Liver (tissue), 9 donors: ENCODE measurements around the gene AIPL1. TPM values are rescaled to one million over a fixed set of nuclear protein-coding genes. Genes with fewer than 3 reads are reported as not detected.

Experiments used
- DNase-seq: peaks from one replicate; pipeline ENCODE4 v3.0.0-alpha.2; 2017; ENCODE audit warnings: low spot score
- H3K27ac ChIP-seq, 2 donors: one replicate each; pipeline ENCODE4 v1.7.0; 2013; ENCODE audit warnings: inconsistent platforms in 2 of 2, low read length in 2 of 2, control low read depth in 1 of 2, low read depth in 1 of 2, mild to moderate bottlenecking in 1 of 2
- H3K27me3 ChIP-seq, 4 donors: one replicate each; pipeline versions ENCODE4 v1.6.1 to v1.7.0; 2013; ENCODE audit warnings: low read length in 3 of 4, inconsistent platforms in 1 of 4, mild to moderate bottlenecking in 1 of 4, moderate library complexity in 1 of 4; ENCODE audit not compliant: control insufficient read depth in 4 of 4, insufficient read depth in 4 of 4
- H3K36me3 ChIP-seq, 4 donors: one replicate each; pipeline versions ENCODE4 v1.6.1 to v1.7.0; 2013; ENCODE audit warnings: low read length in 3 of 4, mild to moderate bottlenecking in 3 of 4, low read depth in 1 of 4, moderate library complexity in 1 of 4; ENCODE audit not compliant: control insufficient read depth in 4 of 4, insufficient read depth in 3 of 4
- H3K4me1 ChIP-seq, 4 donors: one replicate each; pipeline versions ENCODE4 v1.6.1 to v1.7.0; 2013; ENCODE audit warnings: low read length in 3 of 4, mild to moderate bottlenecking in 3 of 4, moderate library complexity in 1 of 4; ENCODE audit not compliant: control insufficient read depth in 4 of 4, insufficient read depth in 4 of 4
- H3K4me3 ChIP-seq, 3 donors: one replicate each; pipeline versions ENCODE4 v1.6.1 to v1.7.0; 2013; ENCODE audit warnings: low read length in 3 of 3, control low read depth in 1 of 3, low read depth in 1 of 3, mild to moderate bottlenecking in 1 of 3
- H3K9ac ChIP-seq, 2 donors: one replicate each; pipeline ENCODE4 v1.7.0; 2013; ENCODE audit warnings: low read length in 2 of 2, mild to moderate bottlenecking in 2 of 2, moderate library complexity in 2 of 2, control low read depth in 1 of 2, low read depth in 1 of 2
- H3K9me3 ChIP-seq, 4 donors: one replicate each; pipeline versions ENCODE4 v1.6.1 to v1.7.0; 2013; ENCODE audit warnings: low read length in 3 of 4; ENCODE audit not compliant: control insufficient read depth in 4 of 4
- EGR1 ChIP-seq, 2 donors: IDR thresholded peaks; 2 replicates each; pipeline ENCODE4 v1.6.1; 2016 to 2018; ENCODE audit warnings: antibody characterized with exemption in 2 of 2, low read depth in 2 of 2
- FOXA1 ChIP-seq: IDR thresholded peaks from 2 replicates; pipeline ENCODE4 v1.6.1; 2016; ENCODE audit warnings: antibody characterized with exemption
- FOXA2 ChIP-seq: IDR thresholded peaks from 2 replicates; pipeline ENCODE4 v1.6.1; 2016; ENCODE audit warnings: antibody characterized with exemption
- GABPA ChIP-seq, 2 donors: IDR thresholded peaks in 1 of 2; conservative IDR thresholded peaks in 1 of 2; 2 replicates each; pipeline ENCODE4 v1.6.1; 2016; ENCODE audit warnings: antibody characterized with exemption in 2 of 2, mild to moderate bottlenecking in 1 of 2, moderate library complexity in 1 of 2
- HNF4A ChIP-seq, 2 donors: conservative IDR thresholded peaks; 2 replicates each; pipeline ENCODE4 v1.6.1; 2016; ENCODE audit warnings: antibody characterized with exemption in 2 of 2, mild to moderate bottlenecking in 2 of 2
- HNF4G ChIP-seq: IDR thresholded peaks from 2 replicates; pipeline ENCODE4 v1.6.1; 2016; ENCODE audit warnings: antibody characterized with exemption
- JUND ChIP-seq, 2 donors: IDR thresholded peaks; 2 replicates each; pipeline ENCODE4 v1.6.1; 2016; ENCODE audit warnings: antibody characterized with exemption in 2 of 2
- NR2F2 ChIP-seq: IDR thresholded peaks from 2 replicates; pipeline ENCODE4 v1.6.1; 2016; ENCODE audit warnings: antibody characterized with exemption
- RAD21 ChIP-seq, 2 donors: IDR thresholded peaks; 2 replicates each; pipeline ENCODE4 v1.6.1; 2016; ENCODE audit warnings: antibody characterized with exemption in 2 of 2, mild to moderate bottlenecking in 2 of 2
- RXRA ChIP-seq, 2 donors: IDR thresholded peaks; 2 replicates each; pipeline ENCODE4 v1.6.1; 2017 to 2018; ENCODE audit warnings: antibody characterized with exemption in 2 of 2, mild to moderate bottlenecking in 1 of 2
- SP1 ChIP-seq: IDR thresholded peaks from 2 replicates; pipeline ENCODE4 v1.6.1; 2018; ENCODE audit warnings: antibody characterized with exemption, mild to moderate bottlenecking
- TAF1 ChIP-seq: conservative IDR thresholded peaks from 2 replicates; pipeline ENCODE4 v1.6.1; 2016; ENCODE audit warnings: antibody characterized with exemption, mild to moderate bottlenecking
- YY1 ChIP-seq: IDR thresholded peaks from 2 replicates; pipeline ENCODE4 v1.6.1; 2016; ENCODE audit warnings: antibody characterized with exemption, mild to moderate bottlenecking
- WGBS: extraction: QIAGEN DNeasy Blood & Tissue Kit; methylation state at CpG from one replicate; pipeline ENCODE4 v1.1.7; 2013; 5-methylcytosine and 5-hydroxymethylcytosine counted together
- polyA plus RNA-seq, 2 donors: library from polyadenylated mRNA; stranded (reverse) in 1 of 2; unstranded in 1 of 2; fragments of 200-250 nt in 1 of 2; fragments of >200 nt in 1 of 2; fragmentation: Nextera tagmentation in 1 of 2; extraction: Ambion mirVana in 1 of 2; gene quantifications; one replicate each; pipeline versions ENCODE4 v1.2.1 to v1.2.3, GENCODE V29; 2013 to 2015
- total RNA-seq, 2 donors: library from RNA; depleted of rRNA; stranded (reverse); fragments of >200 nt; gene quantifications; one replicate each; pipeline ENCODE4 v1.2.3, GENCODE V29; 2014
- TF ChIP-seq, protein P1 (sequence below): IDR thresholded peaks from 2 replicates; pipeline ENCODE4 v1.6.1; 2016; ENCODE audit warnings: antibody characterized with exemption
- TF ChIP-seq, protein P2 (sequence below): fragments of 150-350 bp; IDR thresholded peaks from 2 replicates; pipeline ENCODE4 v1.5.1; 2017; ENCODE audit warnings: improper control_type of control experiment, low read depth, low read length; ENCODE audit not compliant: missing input control
- TF ChIP-seq, protein P3 (sequence below): IDR thresholded peaks from 2 replicates; pipeline ENCODE4 v1.6.1; 2016; ENCODE audit warnings: antibody characterized with exemption, mild to moderate bottlenecking
- TF ChIP-seq, protein P4 (sequence below): IDR thresholded peaks from 2 replicates; pipeline ENCODE4 v1.6.1; 2016; ENCODE audit warnings: antibody characterized with exemption
- TF ChIP-seq, protein P5 (sequence below): IDR thresholded peaks from 2 replicates; pipeline ENCODE4 v1.6.1; 2016; ENCODE audit warnings: antibody characterized with exemption
- donor health status: healthy.
- donor health status: healthy.
- donor health status: healthy.
- donor health status: healthy.
- donor health status: healthy.

AIPL1 gene
- total and polyA plus RNA-seq, 4 donors, result not detected

DNA sequence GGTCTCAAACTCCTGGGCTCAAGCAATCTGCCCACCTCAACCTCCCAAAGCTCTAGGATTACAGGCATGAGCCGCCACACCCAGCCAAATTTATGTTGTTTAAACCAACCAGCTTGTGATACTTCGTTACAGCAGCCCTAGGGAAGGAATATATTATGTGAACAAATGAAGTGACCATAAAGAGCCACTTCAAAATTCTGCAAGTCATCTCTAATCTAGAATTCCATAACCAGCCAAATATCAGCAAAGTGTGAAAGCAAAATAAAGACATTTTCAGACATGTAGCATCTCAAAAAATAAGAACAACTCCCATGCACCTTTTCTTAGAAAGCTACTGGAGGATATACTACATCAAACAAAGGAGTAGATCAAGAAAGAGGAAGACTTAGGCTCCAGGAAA lies 36.0 kb downstream of the AIPL1 start:
- Histone ChIP-seq H3K27ac (no peak overlapping the region), H3K9ac (no peak overlapping the region), H3K4me3 (no peak overlapping the region), H3K27me3 (peaks cover 0 to 8% (median under 1%) of the 10 kb centered on the region in 4 donors), H3K36me3 (no peaks in the 10 kb centered on the region), H3K9me3 (no peaks in the 10 kb centered on the region), H3K4me1 (no peaks in the 10 kb centered on the region)
- no peak for TF ChIP-seq RXRA (IDR thresholded peaks at IDR 0.05)
- TF ChIP-seq, protein P1, sequence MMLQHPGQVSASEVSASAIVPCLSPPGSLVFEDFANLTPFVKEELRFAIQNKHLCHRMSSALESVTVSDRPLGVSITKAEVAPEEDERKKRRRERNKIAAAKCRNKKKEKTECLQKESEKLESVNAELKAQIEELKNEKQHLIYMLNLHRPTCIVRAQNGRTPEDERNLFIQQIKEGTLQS, result no peak
- no peak for TF ChIP-seq EGR1 (IDR thresholded peaks at IDR 0.05; ENCODE audit: low read depth in 2 of 2)
- TF ChIP-seq FOXA1, result no peak
- no peak for TF ChIP-seq GABPA (IDR thresholded peaks at IDR 0.05 in 1 of 2, conservative IDR thresholded peaks at IDR 0.05 in 1 of 2)
- TF ChIP-seq HNF4A (conservative IDR thresholded peaks at IDR 0.05), result no peak
- TF ChIP-seq TAF1, result no peak
- TF ChIP-seq FOXA2, result no peak
- TF ChIP-seq, protein P2, sequence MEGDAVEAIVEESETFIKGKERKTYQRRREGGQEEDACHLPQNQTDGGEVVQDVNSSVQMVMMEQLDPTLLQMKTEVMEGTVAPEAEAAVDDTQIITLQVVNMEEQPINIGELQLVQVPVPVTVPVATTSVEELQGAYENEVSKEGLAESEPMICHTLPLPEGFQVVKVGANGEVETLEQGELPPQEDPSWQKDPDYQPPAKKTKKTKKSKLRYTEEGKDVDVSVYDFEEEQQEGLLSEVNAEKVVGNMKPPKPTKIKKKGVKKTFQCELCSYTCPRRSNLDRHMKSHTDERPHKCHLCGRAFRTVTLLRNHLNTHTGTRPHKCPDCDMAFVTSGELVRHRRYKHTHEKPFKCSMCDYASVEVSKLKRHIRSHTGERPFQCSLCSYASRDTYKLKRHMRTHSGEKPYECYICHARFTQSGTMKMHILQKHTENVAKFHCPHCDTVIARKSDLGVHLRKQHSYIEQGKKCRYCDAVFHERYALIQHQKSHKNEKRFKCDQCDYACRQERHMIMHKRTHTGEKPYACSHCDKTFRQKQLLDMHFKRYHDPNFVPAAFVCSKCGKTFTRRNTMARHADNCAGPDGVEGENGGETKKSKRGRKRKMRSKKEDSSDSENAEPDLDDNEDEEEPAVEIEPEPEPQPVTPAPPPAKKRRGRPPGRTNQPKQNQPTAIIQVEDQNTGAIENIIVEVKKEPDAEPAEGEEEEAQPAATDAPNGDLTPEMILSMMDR, result no peak
- TF ChIP-seq, protein P3, sequence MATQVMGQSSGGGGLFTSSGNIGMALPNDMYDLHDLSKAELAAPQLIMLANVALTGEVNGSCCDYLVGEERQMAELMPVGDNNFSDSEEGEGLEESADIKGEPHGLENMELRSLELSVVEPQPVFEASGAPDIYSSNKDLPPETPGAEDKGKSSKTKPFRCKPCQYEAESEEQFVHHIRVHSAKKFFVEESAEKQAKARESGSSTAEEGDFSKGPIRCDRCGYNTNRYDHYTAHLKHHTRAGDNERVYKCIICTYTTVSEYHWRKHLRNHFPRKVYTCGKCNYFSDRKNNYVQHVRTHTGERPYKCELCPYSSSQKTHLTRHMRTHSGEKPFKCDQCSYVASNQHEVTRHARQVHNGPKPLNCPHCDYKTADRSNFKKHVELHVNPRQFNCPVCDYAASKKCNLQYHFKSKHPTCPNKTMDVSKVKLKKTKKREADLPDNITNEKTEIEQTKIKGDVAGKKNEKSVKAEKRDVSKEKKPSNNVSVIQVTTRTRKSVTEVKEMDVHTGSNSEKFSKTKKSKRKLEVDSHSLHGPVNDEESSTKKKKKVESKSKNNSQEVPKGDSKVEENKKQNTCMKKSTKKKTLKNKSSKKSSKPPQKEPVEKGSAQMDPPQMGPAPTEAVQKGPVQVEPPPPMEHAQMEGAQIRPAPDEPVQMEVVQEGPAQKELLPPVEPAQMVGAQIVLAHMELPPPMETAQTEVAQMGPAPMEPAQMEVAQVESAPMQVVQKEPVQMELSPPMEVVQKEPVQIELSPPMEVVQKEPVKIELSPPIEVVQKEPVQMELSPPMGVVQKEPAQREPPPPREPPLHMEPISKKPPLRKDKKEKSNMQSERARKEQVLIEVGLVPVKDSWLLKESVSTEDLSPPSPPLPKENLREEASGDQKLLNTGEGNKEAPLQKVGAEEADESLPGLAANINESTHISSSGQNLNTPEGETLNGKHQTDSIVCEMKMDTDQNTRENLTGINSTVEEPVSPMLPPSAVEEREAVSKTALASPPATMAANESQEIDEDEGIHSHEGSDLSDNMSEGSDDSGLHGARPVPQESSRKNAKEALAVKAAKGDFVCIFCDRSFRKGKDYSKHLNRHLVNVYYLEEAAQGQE, result no peak
- TF ChIP-seq, protein P4, sequence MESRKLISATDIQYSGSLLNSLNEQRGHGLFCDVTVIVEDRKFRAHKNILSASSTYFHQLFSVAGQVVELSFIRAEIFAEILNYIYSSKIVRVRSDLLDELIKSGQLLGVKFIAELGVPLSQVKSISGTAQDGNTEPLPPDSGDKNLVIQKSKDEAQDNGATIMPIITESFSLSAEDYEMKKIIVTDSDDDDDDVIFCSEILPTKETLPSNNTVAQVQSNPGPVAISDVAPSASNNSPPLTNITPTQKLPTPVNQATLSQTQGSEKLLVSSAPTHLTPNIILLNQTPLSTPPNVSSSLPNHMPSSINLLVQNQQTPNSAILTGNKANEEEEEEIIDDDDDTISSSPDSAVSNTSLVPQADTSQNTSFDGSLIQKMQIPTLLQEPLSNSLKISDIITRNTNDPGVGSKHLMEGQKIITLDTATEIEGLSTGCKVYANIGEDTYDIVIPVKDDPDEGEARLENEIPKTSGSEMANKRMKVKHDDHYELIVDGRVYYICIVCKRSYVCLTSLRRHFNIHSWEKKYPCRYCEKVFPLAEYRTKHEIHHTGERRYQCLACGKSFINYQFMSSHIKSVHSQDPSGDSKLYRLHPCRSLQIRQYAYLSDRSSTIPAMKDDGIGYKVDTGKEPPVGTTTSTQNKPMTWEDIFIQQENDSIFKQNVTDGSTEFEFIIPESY, result no peak
- TF ChIP-seq, protein P5, sequence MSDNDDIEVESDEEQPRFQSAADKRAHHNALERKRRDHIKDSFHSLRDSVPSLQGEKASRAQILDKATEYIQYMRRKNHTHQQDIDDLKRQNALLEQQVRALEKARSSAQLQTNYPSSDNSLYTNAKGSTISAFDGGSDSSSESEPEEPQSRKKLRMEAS, result no peak
- TF ChIP-seq NR2F2, result no peak
- TF ChIP-seq YY1, result no peak
- no peak for TF ChIP-seq JUND (IDR thresholded peaks at IDR 0.05)
- no peak for TF ChIP-seq RAD21 (IDR thresholded peaks at IDR 0.05)
- no peak for TF ChIP-seq HNF4G
- no peak for TF ChIP-seq SP1
- whole genome bisulfite sequencing, result 75% methylated on average over 2 of the region's 2 CpGs
- DNase-seq, result no peak
